GM18873 (cell line): ENCODE measurements around the gene TFR2.
A peak's percentile ranks its signal among the peaks of the same experiment; 100 is the strongest.

Experiments
- ATAC-seq: cut with Tn5 transposase; IDR thresholded peaks from one replicate; pipeline ENCODE4 v1.9.1; 2021; ENCODE audit warnings: mild to moderate bottlenecking, moderate library complexity, moderate number of reproducible peaks; ENCODE audit not compliant: unreplicated experiment, low FRiP score

Gene TFR2

DNA sequence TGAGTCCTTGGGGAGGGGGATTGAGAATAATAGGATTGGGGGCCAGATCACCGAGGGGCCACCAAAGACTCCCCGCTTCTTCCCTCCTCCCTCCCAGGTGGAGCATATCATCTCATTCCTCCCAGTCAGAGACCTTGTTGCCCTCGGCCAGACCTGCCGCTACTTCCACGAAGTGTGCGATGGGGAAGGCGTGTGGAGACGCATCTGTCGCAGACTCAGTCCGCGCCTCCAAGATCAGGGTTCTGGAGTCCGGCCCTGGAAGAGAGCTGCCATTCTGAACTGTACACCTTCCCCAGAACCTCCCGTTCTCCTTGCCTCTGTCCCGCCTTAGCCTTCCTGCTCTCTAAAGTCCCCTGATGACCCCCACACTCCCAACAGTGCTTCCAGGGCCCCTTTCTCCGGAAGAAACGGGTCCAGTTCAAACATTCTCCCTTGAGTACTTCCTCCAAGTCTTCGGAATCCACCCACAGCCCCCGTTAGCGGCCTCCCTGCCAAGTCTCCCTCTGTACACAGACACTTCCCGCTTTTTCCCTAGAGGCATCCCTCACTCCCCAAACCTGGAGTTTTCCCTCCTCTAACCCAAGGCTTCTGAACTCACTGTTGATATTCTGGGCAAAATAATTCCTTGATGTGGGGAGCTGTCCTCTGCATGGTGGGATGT is 51.1 kb downstream of the TFR2 start:
- ATAC-seq = no peak

DNA sequence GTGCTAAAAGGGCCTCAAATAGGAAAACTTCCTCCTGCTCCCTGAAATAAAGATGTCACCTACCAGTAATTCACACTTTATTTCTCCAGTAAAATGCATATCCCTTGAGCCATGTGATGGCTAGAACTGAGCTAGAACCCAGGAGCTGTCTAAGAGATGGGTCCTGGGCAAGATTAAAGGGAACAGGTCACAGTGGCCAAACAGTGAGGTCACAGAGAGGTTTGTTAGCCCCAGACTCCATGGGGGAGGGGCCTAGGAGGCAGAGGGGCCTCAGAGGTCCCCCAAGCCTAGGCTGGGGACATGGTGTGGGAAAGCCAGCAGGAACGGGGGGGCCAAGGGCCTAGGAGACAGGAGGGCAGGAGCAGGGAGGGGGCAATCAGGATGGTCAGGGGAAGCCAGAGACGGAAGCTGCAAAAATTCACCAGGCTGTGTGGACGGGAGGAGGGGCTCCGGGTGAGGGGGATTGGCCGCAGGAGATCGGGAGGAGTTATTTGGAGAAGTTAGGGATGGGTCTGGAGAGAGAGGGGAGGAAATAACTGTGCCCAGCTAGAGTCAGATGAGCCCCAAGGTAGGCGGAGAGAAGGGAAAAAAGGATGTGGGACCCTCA is 51.9 kb downstream of the TFR2 start:
- ATAC-seq = no peak

DNA sequence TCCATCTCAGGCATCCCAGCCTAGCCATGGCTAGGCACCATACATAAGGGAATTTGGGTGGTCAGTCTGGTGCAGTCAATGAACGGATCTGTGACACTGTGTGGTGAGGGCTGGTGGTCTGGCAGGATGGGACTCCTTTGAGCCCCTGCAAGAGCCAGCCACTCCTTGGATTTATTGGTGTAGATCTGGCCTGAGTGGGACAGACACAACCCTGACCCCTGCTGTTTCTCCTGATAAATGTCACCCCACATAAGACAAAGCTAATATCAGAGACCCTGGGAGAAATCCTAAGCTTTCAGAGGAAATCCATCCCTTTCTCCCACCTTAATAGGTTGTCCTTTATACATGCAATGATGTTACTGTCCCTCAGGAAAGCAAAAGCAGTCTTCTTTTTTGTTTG is 52.9 kb downstream of the TFR2 start:
- ATAC-seq = no peak

DNA sequence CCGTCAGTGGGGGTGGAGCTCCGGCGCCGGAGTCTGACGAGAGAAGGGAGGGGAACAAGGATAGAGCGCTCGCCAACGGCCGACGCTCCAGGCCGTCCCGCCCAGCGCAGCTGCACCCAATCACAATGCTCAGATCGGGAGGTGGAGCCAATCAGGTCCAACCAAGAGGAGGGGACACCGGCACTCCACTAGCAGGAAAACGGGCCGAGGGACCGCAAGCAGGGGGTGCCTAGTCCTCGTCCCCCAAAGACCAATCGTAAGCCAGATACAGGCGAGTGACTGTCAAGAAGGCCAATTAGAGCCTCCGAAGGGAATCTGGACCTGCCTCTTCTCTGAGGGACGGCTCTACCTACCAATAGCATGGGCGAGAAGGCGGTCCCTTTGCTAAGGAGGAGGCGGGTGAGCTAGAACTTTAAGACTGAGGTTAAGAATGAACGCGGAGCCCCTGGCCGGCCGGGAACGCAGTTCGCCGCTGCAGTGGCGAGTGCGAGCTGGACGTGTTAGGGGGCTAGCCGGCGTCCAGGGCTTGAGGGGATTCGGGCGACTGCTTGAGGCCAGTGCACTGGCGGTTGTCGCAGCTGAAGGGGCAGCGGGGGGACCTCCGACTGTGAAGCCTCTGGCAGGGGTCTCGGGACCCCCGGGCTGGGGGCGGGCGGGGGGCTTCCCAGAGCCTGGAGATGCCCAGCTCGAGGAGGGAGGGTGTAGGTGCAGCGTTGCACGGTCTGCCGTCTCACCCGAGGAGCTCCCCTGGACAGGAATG is 54.9 kb downstream of the TFR2 start, which contains the start of gene FBXO24:
Gene FBXO24, plus strand, starts transcription at position 63 of the 760 bp plus-strand sequence. Its CDS starts 298 bp downstream, at position 361.
- ATAC-seq = peak; percentile 88

DNA sequence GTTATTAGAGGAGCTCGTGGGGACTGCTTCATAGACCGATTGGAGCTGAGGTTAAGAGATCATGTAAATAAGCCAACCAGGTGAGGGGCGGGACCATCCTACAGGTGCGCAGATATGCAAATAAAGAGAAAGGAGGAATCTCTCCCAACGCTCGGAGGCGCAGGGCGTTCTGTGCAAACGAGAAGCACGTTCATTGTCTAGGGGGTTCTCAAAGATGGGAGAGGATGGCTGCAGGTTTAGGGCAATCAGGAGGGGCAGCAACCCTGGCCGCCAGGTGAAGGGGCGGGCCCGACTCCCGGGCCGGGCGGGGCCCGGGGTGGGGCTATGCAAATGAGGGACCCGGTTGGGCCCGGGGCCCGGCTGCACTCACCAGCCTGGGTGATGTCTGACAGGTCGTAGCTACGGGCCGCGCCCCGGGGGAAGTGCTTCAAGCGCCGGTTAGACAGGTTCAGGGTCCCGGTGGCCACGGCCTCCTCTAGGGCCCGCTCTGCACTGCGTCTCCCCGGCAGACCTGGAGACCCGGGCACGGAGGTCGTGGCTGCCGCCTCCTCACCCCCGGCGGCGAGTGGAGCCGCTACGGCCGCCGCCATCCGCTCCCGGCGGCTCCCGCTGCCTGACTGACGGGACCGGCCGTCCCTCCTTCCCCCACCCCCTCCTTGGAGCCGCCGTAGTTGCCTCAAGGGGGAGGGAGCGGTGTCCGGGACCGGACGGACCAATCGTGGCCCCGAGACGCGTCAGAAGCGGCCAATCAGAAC is 55.7 kb downstream of the TFR2 start, which contains the start of gene LRCH4:
Gene LRCH4, minus strand, starts transcription at position 619 of the 755 bp plus-strand sequence. Its CDS starts 29 bp downstream, at position 590.
- peak; percentile 19 for ATAC-seq

DNA sequence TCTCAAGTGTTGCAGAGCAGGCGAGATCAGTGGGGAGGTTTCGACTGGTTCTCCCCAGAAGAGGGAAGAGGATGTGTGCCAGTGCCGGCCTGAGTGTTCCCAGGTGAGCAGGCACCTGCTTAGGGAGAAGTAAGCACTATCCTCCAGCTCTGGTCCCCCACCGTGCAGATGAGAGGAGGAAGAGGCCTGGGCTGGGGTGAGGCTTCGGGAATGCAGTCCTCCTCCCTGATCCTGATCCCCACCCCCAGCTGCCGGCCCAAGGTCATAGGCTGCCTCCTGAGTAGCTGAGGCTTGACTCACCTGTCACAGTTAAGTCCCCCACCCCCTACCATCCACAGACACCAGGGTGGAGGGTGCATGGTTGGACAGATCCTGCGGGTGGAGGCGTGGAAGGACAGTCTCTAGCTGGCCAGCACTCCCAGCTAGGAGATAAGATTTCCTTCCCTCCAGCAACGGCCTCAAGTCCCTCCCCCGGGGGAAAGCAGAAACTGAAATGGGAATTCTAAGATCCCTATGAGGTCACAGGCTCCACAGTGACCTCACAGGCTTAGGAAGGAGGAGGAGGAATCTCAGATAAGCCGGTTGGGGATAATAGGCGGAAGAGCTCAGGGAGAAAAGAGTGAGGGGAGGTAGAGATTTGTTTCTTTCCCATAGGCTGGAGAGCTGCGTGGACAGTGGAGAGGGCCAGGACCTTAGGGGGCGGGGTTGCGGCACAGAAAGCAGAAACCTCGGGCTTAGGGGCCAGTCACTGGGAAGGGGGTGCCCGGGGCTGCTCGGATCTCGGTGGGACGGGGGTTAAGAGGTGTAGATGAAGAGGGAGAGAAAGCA is 56.5 kb downstream of the TFR2 start:
- ATAC-seq = no peak

DNA sequence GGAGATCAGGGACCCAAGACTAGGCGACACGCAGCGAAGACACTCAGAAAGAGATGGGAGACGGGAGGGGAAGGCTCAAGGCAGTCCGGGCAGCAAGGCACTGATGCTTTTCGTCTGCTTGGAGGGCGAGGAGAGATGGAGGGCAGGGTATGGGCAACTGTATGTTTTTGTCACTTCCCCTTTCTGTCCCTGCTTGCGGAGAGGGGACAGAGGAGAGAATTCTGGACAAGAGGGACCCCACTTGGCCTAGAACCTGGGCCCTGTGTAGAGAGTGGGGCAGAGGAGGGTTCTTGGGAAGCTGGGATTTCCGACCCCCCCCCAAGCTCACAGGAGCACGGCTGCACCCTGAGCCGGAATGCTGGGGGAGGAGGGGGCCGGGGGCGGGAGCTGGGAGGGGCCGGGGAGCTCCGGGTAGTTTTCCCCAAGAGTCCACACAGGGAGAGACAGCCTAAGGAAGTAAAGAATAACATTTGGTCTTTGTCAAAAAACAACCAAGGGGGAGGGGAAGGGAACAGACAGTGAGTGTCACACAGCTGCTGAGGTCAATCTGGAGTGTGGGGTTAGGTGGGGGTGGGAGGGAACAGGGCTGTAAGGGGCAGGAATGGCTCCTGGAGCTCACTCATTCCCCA is 57.2 kb downstream of the TFR2 start:
- ATAC-seq = no peak

DNA sequence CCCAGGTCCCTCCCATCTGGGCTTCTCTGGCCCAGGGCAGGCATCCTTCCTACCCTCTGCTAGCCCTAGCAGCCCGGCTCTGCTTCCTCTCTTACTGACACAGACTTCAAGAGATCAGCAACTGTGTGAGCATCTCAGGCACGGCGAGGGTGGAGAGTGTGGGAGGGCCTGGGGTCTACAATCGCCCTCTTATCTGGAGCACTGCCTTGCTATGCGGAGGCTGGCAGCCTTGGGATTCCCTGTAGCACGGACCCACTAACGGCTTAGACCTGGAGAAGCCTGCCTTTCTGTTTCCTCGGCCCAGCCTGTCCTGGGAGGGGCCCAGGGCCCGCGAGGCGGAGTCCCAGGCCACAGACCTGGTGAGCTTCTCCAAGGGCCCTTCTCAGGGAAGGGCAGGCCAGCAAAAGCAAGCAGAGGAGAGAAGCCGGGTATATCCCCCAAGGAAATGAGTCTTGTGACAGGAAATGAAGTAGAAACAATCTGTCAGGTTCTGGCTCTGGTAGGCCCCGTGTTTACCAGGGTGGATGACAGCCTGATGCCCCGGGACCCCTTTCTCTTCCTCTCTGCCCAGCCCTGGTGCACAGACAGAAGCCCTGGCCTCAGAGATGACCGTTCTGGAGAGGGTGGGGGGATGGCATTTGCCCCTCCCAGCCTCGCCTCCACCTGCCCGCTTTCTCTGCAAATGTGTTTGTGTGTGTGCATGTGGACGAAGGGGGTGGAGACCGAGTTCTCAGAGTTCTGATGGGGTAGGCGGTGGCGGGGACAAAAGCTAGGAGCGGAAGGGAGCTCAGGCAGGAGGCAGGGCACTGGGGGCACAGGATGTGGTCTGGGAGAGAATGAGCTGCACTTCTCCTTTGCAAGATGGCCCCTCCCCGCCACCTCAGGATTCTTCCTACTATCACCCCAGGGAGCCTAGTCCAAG is 58.0 kb downstream of the TFR2 start:
- no peak for ATAC-seq

DNA sequence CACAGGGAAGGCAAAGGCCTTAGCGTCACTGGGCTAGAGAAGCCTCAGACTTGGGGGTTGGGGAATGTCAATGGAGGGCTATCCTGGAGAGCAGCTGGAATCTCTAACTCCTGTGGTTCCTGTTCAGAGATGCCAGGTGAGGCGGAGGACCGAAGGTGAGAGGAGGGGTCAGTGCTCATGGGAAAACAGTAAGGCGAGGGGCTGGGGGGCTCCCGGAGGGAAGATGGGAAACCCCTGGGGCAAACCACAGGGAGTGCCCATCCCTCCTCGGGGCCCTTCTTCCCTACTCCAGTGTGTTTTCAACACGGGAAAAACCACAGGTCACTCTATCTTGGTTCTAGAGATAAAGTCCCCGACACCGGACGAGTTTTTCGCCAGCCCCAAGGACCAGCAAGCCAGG is 58.7 kb downstream of the TFR2 start:
- no peak for ATAC-seq

DNA sequence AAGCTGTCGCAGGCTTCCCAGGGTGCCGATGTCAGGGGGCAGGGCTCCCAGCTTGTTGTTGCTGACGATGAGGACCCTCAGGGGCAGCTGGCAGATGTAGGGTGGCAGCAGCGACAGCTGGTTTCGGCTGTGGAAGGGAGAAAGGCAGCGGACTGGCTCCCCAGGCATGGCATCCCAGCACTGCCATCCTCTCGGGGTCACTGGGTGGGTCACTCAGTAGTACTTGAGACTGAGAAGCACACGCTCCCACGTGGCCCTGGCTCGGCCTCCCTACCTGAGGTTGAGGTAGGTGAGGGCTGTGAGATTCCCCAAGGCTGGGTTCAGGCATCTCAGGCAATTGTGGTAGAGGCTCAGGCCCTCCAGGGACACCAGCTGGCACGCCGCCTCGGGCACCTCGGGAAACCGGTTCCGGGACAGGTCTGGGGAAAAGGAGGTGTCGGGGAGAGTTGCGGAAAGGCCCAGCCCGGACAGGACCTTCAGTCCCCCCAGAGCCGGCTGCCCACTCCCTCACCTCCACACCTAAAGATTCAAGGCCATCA is 59.2 kb downstream of the TFR2 start:
- no peak for ATAC-seq

DNA sequence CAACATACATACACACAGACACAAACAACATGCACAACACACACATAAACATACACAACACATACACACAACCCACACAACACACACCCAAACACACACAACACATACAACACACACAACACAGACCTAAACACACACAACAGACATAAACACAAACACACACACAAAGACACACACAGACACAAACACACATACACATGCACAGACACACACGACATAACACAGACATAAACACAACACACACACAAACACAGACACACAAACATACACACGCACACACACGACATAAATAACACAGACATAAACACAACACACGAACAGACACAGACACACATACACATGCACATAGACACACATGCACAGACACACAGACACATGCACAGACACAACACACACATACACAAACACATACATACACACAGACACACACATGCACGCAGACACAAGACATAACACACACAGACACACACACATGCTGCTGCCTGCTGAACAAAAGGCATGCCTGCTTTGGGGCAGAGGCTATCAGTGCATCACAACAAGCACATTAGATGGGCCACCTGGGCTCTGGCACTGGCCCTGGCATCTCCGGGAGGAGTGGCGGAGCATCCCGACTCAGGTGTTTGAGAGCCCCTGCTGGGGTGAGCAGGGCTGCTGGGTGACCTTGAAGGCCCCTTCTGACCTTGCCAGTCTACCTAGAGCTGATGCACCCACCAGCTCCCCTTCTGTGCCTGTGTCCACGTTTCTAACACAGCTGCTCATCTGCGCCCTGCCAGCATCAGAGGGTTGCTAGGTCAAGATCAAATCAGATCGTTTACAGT is 60.7 kb downstream of the TFR2 start:
- no peak for ATAC-seq

DNA sequence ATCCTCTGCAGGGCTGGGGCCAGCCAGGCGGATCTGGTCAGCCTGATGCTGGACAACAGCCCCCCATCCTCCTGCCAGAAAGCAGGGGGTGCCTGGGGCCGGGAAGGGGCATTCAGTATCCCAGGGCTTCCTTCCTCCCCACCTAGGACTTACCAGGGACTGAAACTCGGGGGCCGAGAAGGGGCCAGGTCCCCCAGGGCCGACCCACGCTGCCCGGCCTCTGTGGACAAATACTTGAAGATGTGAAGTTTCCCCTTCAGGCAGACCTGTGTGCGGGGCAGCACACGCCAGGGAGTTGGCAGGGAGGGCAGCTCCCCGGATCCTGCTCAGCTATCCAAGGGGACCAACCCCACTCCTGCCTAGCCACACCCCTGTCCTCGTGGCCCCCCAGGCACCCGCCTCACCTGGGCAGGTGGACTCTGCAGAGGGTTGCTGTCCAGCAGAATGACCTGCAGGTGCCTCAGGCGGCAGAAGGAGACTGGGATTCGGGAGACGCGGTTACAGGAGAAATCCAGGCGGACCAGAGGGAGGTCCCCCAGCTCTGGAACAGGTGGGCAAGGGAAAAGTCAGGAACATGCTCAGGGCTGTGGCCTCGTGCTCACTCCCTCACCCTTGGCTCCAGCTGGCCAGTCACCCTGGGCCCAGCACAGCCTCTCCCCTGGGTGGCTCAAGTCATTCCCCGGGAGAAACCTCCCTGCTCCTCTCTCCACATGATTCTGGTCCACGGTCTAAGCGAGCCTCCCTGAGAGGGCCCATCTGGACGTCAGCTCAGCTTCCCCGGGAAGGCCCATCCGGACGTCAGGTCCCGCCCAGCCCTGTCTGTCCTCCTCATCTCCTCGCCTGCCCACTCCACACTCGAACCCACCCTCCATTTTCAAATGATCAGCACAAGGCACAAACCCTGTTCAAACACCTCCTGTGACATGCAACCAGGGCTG is 62.8 kb downstream of the TFR2 start:
- no peak for ATAC-seq

DNA sequence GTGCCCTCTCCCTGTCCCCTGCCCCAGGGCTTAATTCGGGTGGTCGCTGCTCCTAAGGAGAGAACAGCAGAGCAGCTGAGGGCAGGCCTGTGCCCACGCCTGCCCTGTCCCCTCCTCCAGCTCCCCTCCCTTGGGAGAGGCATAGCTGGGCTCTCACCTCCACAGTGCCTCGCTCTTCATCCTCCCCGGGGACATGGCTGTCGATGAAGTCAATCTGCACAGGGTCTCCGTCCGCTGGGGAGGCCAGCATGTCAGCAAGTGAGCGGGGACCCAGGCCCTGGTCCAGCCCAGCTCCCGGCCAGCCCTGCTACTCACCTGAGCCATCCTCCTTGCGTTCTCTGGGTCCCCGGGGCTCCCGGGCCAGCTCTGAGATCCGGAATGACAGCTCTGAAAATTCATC is 63.8 kb downstream of the TFR2 start:
- ATAC-seq = no peak

DNA sequence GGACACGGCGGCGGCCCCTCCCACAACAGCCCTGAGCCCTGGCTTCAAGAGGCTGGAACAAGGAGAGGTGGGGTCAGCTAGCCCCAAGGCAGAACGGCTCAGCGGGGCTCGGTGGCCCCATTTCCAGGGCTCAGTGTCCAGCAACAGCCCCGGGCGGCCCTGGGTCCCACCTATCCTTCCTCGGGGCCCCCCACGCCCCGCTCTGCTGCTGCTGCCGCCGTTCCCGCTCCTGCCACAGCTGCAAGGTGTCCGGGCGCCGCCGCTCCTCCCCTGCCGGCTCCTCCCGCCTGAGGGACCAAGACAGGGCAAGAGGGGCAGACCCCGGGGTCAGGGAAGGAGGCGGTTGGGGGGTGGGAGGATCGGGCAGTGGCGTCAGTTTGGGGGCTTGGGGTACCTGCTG is 64.2 kb downstream of the TFR2 start:
- no peak for ATAC-seq

DNA sequence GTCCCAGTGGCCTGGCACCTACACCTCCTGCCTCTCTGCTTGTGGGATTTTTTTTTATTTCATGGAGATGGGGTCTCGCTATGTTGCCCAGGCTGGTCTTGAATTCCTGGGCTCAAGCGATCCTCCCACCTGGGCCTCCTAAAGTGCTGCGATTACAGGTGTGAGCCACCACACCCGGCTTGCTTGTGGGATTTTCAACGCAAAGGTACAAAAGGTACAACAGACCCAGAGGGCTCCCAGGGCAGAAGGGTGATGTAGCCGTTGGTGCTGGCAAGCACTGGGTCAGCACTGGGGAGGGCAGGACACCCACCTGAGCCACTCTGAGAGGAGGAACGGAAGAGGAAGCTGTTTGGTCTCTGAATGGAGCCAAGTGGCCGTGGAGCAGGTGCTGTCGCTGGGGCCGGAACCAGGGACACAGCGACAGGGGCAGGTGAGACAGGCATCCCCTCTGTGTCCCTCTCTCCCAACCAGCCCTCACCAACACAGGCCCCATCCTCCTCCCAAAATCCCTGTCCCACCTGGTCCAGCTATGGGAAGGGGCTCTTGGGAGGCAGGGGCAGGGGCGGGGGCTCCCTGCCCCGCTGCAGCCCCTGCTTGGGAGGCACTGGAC is 64.9 kb downstream of the TFR2 start:
- ATAC-seq = no peak
